ENCODE measurements around the gene ABHD11.

- TF ChIP-seq EZH2phosphoT487 (IDR thresholded peaks at IDR 0.05; ENCODE audit: low read depth, severe bottlenecking, unreplicated experiment) (no peak), CTCF (IDR thresholded peaks at IDR 0.05; ENCODE audit: poor library complexity) (no peak)
These were observed 30.9 kb upstream of the ABHD11 start for GRCh38 chr7:73769481-73770001.
